KMS-11 (cell line): ENCODE results near the gene USP3.

Experiments used
- H2AFZ ChIP-seq: fragments of 200-600 bp; sonication (generic); 2 replicates; pipeline ENCODE4 v1.6.1; 2016; ENCODE audit warnings: antibody characterized with exemption, mixed run types, low read depth
- H3K27ac ChIP-seq: fragments of 200-600 bp; sonication (generic); 2 replicates; pipeline ENCODE4 v1.6.1; 2016; ENCODE audit warnings: mild to moderate bottlenecking, mixed run types
- H3K27me3 ChIP-seq: fragments of 200-600 bp; sonication (generic); 2 replicates; pipeline ENCODE4 v1.6.1; 2017; ENCODE audit warnings: mild to moderate bottlenecking, low read depth, mixed run types, moderate library complexity; ENCODE audit not compliant: insufficient read depth
- H3K36me3 ChIP-seq: fragments of 200-600 bp; sonication (generic); 2 replicates; pipeline ENCODE4 v1.6.1; 2017; ENCODE audit warnings: mild to moderate bottlenecking, mixed run types; ENCODE audit not compliant: insufficient read depth
- H3K4me1 ChIP-seq: fragments of 200-600 bp; sonication (generic); 2 replicates; pipeline ENCODE4 v1.6.1; 2016; ENCODE audit warnings: mild to moderate bottlenecking, low read depth, mixed run types; ENCODE audit not compliant: poor library complexity, severe bottlenecking
- H3K4me2 ChIP-seq: fragments of 200-600 bp; sonication (generic); 2 replicates; pipeline ENCODE4 v1.7.0; 2016; ENCODE audit warnings: mild to moderate bottlenecking, mixed run types
- H3K4me3 ChIP-seq: fragments of 200-600 bp; sonication (generic); IDR thresholded peaks from 2 replicates; pipeline ENCODE4 v1.6.1; 2017; ENCODE audit warnings: low read depth, low read length, mixed read lengths; ENCODE audit not compliant: insufficient read depth
- H3K79me2 ChIP-seq: fragments of 200-600 bp; sonication (generic); 2 replicates; pipeline ENCODE4 v1.6.1; 2016; ENCODE audit warnings: low read depth, mixed run types; ENCODE audit not compliant: insufficient read depth
- H3K9ac ChIP-seq: fragments of 200-600 bp; sonication (generic); 2 replicates; pipeline ENCODE4 v1.6.1; 2016; ENCODE audit warnings: mild to moderate bottlenecking, mixed run types
- H4K20me1 ChIP-seq: fragments of 200-600 bp; sonication (generic); 2 replicates; pipeline ENCODE4 v1.6.1; 2016; ENCODE audit warnings: mild to moderate bottlenecking, mixed run types; ENCODE audit not compliant: insufficient read depth
- CTCF ChIP-seq: fragments of 200-600 bp; sonication (generic); conservative IDR thresholded peaks from 2 replicates; pipeline ENCODE4 v1.6.1; 2017; ENCODE audit warnings: low read depth, mild to moderate bottlenecking, antibody characterized with exemption, low read length, moderate library complexity, mixed read lengths

USP3 gene

DNA sequence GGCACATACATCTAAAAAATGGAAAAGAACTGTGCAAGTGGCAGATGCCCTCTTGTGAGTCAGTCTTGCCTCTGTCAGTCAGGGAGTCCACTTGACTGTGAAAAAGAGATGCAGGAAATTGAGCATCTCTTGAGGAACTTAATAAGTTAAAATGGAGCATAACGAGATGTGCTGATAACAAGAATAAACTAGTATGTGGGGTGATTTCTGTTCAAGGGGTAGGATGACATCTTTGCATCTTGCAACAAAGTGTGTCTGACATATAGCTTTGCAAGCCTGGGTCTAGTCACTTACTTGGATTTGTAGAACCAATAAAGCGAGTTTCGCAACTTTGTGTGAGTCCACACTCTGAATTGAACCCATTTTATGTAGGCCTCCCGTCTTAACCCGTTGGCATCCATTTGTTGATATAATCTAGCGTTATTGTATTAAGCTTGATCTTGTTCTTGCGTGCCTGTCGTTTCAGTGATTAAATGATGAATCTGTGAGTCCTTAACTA, 2.2 kb downstream of the USP3 start:
- H3K27me3 ChIP-seq: no peaks in the 10 kb centered on the region
- H2AFZ ChIP-seq: no peak overlapping the region
- no peaks in the 10 kb centered on the region for H3K36me3 ChIP-seq
- no peak overlapping the region for H3K4me3 ChIP-seq
- H3K9ac ChIP-seq: no peak overlapping the region
- TF ChIP-seq CTCF: no peak
- peaks cover 18% of the 10 kb centered on the region; the same call in 1 of the 2 replicates for H4K20me1 ChIP-seq
- peaks cover 44% of the 10 kb centered on the region for H3K4me1 ChIP-seq
- H3K4me2 ChIP-seq: peak overlapping the region; percentile 92
- no peak overlapping the region; the same call in 1 of the 2 replicates for H3K27ac ChIP-seq
- peaks cover 63% of the 10 kb centered on the region for H3K79me2 ChIP-seq

DNA sequence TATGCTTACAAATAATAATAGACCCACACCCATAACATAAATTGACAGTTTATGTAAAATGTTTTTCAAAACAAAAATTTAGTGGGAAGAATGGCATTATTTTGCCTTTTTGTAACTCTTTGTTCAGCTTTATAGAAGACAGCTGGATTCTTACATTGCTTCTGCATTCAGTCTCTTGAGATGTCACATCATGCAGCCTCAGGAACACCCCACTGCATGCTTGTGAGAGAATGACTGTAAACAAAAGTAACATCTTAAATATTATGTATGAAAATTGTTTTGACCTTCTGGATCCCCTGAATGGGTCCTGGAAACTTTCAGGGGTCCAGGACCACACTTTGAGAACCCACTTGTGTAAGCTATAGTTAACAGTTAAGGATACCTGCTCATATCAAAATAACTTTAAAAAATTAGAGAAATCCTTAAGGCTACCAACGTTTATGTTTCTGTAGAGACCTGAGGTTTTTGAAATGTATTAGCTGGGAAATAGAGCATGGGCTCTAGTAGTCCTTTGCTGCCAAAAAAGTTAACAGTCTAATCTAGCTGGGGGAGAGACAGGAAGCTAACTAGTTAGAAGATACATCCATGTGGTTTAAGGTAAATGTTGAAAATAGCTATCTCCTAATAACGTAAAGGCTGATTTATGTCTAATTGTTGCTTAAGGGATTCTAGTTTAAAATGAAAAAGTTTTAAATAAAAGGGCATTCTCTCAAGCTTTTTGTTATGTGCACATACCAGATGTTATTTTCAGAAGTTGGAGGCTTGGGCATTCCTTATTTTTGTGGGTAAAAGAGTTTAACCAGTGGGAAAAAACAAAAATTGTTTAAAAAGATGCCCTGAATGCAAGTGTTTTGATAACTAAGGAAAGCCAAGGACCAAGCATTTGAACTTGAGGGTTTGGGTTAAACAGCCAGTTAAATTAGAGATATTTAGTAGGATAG, 3.8 kb downstream of the USP3 start:
- Histone ChIP-seq H3K27ac (no peak overlapping the region), H3K79me2 (peaks cover 78% of the 10 kb centered on the region), H4K20me1 (peaks cover 18% of the 10 kb centered on the region; the same call in 1 of the 2 replicates), H3K4me2 (no peak overlapping the region; the same call in 1 of the 2 replicates), H2AFZ (no peak overlapping the region), H3K4me3 (no peak overlapping the region), H3K4me1 (peaks cover 45% of the 10 kb centered on the region), H3K36me3 (no peaks in the 10 kb centered on the region), H3K27me3 (no peaks in the 10 kb centered on the region), H3K9ac (no peak overlapping the region)
- TF ChIP-seq CTCF: no peak

DNA sequence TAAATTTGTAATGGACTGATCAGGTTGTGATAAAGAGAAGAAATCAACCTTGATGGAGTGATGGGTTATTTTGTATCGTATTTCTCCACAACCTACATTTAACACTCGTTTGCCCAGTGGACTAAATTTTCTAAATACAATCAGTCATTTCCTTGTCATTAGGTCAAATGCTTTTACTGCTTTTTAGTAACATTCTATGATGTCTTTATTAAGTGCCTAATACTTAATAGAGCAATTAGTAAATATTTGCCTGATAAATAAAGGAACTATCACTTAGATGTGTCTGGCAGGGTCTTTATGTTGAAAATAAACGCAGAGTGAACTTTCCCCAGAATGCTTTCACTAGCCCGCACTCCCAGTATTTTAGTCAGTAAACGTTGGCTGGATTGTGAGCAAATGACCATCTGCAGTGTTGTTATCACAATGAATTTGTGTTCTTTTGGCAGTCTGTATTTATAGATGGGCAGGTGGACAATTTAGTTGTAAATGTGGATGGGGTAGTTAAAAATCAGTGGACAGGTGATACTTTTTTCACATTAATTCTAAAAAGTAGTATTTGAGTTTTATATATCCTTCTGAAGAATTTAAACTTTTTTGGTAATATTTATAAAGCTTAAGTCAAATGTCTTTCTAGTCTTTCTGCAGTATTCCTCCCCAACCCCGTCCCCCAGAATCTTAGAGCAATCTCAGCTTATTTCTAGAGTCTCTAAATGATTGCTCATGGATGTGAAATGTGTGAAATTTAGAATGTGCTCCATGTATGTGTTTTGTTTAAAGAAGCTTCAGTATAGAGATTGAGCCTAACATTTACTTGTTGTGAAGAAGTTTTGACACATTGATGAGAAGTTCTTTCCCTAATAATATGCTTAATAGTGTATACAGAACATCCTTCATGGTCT, 4.9 kb downstream of the USP3 start:
- no peak overlapping the region for H3K4me2 ChIP-seq
- H3K4me3 ChIP-seq: no peak overlapping the region

More for the DNA sequence above, 4.9 kb downstream of the USP3 start:
- Histone ChIP-seq H3K27me3 (no peaks in the 10 kb centered on the region), H2AFZ (no peak overlapping the region), H4K20me1 (peaks cover 23% of the 10 kb centered on the region; the same call in 1 of the 2 replicates), H3K9ac (no peak overlapping the region), H3K79me2 (peaks cover 90% of the 10 kb centered on the region), H3K36me3 (no peaks in the 10 kb centered on the region), H3K4me1 (peaks cover 54% of the 10 kb centered on the region), H3K27ac (no peak overlapping the region)
- TF ChIP-seq CTCF: no peak
